Measurements from ENCODE around the gene ZCCHC2. TPM values are rescaled to one million over a fixed set of nuclear protein-coding genes. Genes with fewer than 3 reads are reported as not detected.

Gene ZCCHC2
- total and polyA plus RNA-seq, 2 of the 4 experiments (the other 2 are of a cell fraction), result 3.2 to 3.6 TPM

DNA sequence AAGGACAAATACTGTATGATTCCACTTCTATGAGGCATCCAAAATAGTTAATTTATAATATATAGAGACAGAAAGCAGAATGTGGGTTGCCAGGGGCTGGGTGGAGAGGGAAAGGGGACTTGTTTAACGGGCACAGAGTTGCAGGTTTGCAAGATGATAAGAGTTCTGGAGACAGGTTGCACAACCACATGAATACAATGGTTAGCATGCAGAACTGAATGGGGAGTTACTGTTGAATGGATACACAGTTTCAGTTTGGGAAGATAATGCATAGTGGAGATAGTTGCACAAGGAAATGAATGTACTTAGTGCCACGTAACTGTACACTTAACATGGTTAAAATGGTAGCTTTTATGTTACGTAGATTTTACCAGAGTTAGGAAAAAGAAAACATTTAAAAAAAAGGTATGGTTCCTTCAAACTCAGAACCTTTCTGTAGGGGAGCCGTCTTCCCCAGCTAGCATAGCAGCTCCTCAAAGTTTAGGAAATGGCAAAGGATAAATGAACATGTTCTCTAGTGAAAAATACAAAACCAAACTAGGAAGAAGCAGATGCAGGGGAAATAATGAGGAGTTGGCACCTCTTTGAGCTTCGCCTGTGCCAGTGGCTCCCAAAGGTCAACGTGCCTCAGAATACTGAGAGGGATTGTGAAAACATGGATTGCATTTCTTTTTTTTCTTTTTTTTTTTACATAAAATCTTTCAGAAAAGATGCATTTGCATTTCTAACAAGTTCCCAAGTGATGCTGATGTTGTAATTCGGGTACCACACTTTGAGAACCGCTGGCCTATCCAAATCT is 95.2 kb downstream of the ZCCHC2 start:
- Histone ChIP-seq H2AFZ (replicated peaks; ENCODE audit: low read length, poor library complexity) (no peak overlapping the region), H2BK20ac (ENCODE audit: low read depth, low read length) (no peak overlapping the region), H4K8ac (ENCODE audit: low read depth in 2 of 2, low read length in 2 of 2) (no peak overlapping the region), H3K9ac (ENCODE audit: low read depth, low read length) (no peak overlapping the region), H3K79me1 (ENCODE audit: low read depth in 1 of 2, low read length in 2 of 2) (no peaks in the 10 kb centered on the region), H3K18ac (ENCODE audit: low read depth, low read length) (no peak overlapping the region), H3K9me3 (ENCODE audit: control insufficient read depth, insufficient read depth, low read length) (no peaks in the 10 kb centered on the region), H3K23ac (ENCODE audit: low read depth, low read length) (no peak overlapping the region), H3K4ac (ENCODE audit: low read depth, low read length) (no peak overlapping the region), H3K56ac (ENCODE audit: extremely low read depth, insufficient read depth, low read length) (no peak overlapping the region), H2BK120ac (ENCODE audit: low read depth, low read length) (no peak overlapping the region), H3K14ac (replicated peaks; ENCODE audit: low read depth, low read length) (no peak overlapping the region), H2AK9ac (replicated peaks; ENCODE audit: low read depth, low read length, poor library complexity) (no peak overlapping the region), H3K4me3 (ENCODE audit: insufficient read depth, low read depth, low read length) (no peak overlapping the region), H3K9me1 (ENCODE audit: insufficient read depth, low read length) (no peaks in the 10 kb centered on the region), H4K20me1 (ENCODE audit: insufficient read depth, low read length) (no peaks in the 10 kb centered on the region), H4K5ac (ENCODE audit: low read depth, low read length) (no peak overlapping the region), H3K4me1 (ENCODE audit: control insufficient read depth, insufficient read depth, low read length) (no peaks in the 10 kb centered on the region), H2BK15ac (ENCODE audit: low read depth, low read length) (no peak overlapping the region), H3K27me3 (ENCODE audit: control insufficient read depth, insufficient read depth, low read length) (peaks cover 10% of the 10 kb centered on the region), H4K91ac (ENCODE audit: insufficient read depth, low read depth, low read length) (no peak overlapping the region), H3K36me3 (ENCODE audit: control insufficient read depth, insufficient read depth, low read length) (no peaks in the 10 kb centered on the region), H2AK5ac (ENCODE audit: low read depth, low read length) (no peak overlapping the region), H3K4me2 (ENCODE audit: low read depth, low read length) (no peak overlapping the region), H2BK5ac (ENCODE audit: low read depth, low read length, poor library complexity, severe bottlenecking) (no peak overlapping the region), H3K27ac (ENCODE audit: insufficient read depth, low read length) (no peak overlapping the region)
- no CpG with 5 or more reads among the region's 8 CpGs for whole genome bisulfite sequencing, 2 experiments (ENCODE audit: extremely low coverage in 2 of 2, insufficient read length in 1 of 2)
- intact Hi-C loops (cut with micrococcal nuclease), result no loop called here
- no TSS peak for BruUV-seq (replicated peaks)
- POLR2A ChIA-PET (ENCODE audit: unreplicated experiment), result no interaction called here
- CTCF ChIA-PET, result interaction anchor here (1.4 kb wide), 1 partner anchor 27 kb away, joined by 3 read pairs; no protein-coding TSS in a partner anchor
- DNase-seq (no peak), ATAC-seq (ENCODE audit: low read depth) (no peak)
- dilution Hi-C loops (cut with HindIII; ENCODE audit: low sequenced_read_pairs, unreplicated experiment), result no loop called here
- no peak for TF ChIP-seq CTCF (conservative IDR thresholded peaks at IDR 0.05; ENCODE audit: low read depth, low read length)
- no peak for TF ChIP-seq FOS (IDR thresholded peaks at IDR 0.05; ENCODE audit: low read depth, low read length)
- no peak for TF ChIP-seq POLR2A (IDR thresholded peaks at IDR 0.05; ENCODE audit: low read depth, low read length)
- TF ChIP-seq MAZ (IDR thresholded peaks at IDR 0.05; ENCODE audit: borderline replicate concordance, low read depth, low read length), result no peak
- TF ChIP-seq, protein P1, sequence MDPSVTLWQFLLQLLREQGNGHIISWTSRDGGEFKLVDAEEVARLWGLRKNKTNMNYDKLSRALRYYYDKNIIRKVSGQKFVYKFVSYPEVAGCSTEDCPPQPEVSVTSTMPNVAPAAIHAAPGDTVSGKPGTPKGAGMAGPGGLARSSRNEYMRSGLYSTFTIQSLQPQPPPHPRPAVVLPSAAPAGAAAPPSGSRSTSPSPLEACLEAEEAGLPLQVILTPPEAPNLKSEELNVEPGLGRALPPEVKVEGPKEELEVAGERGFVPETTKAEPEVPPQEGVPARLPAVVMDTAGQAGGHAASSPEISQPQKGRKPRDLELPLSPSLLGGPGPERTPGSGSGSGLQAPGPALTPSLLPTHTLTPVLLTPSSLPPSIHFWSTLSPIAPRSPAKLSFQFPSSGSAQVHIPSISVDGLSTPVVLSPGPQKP (IDR thresholded peaks at IDR 0.05; ENCODE audit: borderline replicate concordance, low read depth, low read length), result no peak
- TF ChIP-seq MXI1 (IDR thresholded peaks at IDR 0.05; ENCODE audit: borderline replicate concordance, low read depth, low read length), result no peak
- no peak for TF ChIP-seq CHD1 (IDR thresholded peaks at IDR 0.05; ENCODE audit: low read depth, low read length)
- no peak for TF ChIP-seq USF2 (IDR thresholded peaks at IDR 0.05; ENCODE audit: low read depth, low read length)
- TF ChIP-seq SMC3 (IDR thresholded peaks at IDR 0.05; ENCODE audit: low read depth, low read length), result no peak
- TF ChIP-seq CEBPB (IDR thresholded peaks at IDR 0.05; ENCODE audit: low read depth, low read length), result no peak
- TF ChIP-seq MAFK (IDR thresholded peaks at IDR 0.05; ENCODE audit: low read depth, low read length), result no peak
- TF ChIP-seq NFE2L2 (IDR thresholded peaks at IDR 0.05; ENCODE audit: low read depth, low read length), result no peak
- no peak for TF ChIP-seq RFX5 (IDR thresholded peaks at IDR 0.05; ENCODE audit: low read depth, low read length)
- in situ Hi-C loops (cut with MboI; ENCODE audit: low sequenced_read_pairs), result no loop called here

All from IMR-90 (cell line).